NCI-H460 (cell line): ENCODE measurements around the gene FGF18. TPM values are rescaled to one million over a fixed set of nuclear protein-coding genes. Genes with fewer than 3 reads are reported as not detected.

Experiments used
- DNase-seq: peaks from one replicate; pipeline ENCODE4 v3.0.0-alpha.2; 2016; ENCODE audit warnings: low read depth; ENCODE audit errors: extremely low read depth
- total RNA-seq: library from RNA; depleted of rRNA; stranded (reverse); fragments of >200 nt; shearing (Covaris generic); gene quantifications from 2 replicates; pipeline ENCODE4 v1.2.3, GENCODE V29; 2014

FGF18 gene
- total RNA-seq, 1 experiment from 2014 or later: not detected

DNA sequence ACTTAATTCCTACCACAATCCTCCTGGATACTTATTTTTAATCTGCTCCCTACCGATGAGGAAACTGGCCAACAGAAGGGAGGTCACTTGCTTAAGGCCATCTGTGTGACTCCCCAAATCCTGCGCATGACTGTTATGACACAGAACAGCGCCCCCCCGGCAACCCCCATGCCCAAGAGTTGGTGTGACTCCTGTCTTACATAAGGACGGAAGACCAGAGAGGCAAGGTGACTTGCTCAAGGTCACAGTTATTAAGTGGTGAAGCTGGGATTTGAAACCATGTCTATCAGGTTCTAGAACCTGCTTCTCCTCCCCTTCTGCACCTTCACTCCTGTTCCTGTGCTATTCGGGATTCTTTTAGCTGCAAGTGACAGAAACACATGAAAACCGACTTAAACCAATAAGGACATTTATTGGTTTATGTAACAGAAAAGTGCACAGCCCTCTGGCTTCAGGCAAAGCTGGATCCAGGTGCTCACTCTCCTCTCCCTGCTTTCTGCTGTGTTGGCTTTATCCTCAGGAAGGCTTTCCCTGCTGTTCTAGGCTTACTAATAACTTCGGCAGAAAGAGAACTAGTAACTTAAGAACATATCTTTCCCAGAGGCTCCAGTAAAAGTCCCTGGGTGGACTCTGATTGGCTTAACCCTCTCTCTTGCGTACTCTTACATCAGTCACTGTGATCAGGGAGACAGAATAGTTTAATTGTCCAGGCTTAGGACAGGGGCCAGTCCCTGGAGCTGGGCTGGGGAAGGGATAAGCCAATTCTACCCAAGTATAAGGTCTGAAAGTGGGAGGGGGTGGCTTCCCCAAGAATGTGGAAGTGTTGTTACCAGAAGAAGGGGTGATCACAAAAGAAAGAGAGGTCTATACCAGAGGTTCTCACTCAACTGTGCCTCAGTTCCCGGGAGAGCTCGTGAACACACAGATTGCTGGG lies 43.7 kb downstream of the FGF18 start:
- DNase-seq: peak; percentile 59

- DNase-seq: no peak
These were observed 44.4 kb downstream of the FGF18 start for GRCh38 chr5:171463862-171464229.

- DNase-seq: no peak
These were observed 45.4 kb downstream of the FGF18 start for GRCh38 chr5:171464829-171465228.

- no peak for DNase-seq
These were observed 47.7 kb downstream of the FGF18 start for GRCh38 chr5:171467107-171467506.

DNA sequence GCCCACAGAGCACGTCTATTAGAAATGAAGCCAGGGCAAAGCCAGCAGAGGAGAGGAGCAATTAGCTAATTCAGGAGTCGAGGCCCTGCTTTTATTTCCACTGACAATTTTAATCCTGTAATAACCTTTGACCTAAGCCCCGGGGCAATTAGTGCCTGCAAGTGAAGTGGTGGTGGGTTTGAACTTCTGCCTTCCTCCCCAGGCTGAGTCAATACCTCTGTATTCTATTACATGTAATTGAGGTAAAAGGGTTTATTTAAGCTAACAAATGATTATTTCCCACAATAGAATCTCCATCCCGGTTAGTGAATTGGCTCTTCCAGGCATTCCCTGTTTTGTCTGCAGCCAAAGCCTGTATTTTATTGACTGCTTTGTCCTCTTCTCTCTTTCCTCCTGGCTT lies 49.9 kb downstream of the FGF18 start:
- DNase-seq: no peak

DNA sequence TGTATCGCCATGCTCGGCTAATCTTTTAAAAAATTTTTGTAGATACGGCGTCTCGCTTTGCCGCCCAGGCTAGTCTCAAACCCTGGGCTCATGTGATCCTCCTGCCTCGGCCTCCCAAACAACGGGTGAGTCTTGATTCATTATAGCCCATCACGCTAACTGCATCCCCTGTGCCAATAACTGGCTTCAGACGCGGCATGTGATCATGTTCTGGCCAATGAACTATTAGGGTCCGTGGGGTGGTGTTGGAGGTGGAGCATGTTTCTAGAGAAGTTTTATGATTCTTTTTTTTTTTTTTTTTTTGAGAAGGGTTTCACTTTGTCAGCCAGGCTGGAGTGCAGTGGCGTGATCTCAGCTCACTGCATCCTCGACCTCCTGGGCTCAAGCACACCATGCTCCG lies 51.0 kb downstream of the FGF18 start:
- no peak for DNase-seq

DNA sequence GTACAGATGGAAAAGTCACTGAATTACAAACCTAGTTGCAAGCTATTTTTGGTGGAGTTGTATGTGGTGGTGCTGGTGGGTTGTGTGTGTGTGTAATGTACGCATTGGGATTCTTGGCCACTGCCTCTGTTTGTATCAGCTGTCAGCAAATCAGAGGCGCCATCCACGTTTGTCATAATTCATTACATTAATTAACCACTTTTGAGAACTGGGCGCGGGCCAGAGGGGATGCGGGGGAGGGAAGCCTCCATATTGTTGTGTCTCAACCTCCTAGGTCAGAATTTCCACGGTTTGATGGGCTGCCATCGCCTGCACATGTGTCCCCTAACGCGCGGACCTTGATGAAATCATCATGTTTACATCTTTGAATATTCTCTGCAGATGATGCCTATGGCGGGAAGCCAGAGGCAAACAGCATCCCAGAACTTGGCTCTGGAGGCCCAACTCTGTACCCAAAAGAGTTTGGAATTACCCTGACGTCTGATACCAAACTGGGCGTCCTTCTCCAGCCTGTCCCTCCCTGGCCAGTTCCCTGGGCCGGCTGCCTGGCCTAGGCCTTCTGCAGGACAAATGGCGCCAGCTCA lies 54.9 kb downstream of the FGF18 start:
- DNase-seq: no peak

- no peak for DNase-seq
These were observed 56.1 kb downstream of the FGF18 start for GRCh38 chr5:171475596-171475995.

GRCh38 chr5:171476701-171477100 lies 57.3 kb downstream of the FGF18 start:
- no peak for DNase-seq

DNA sequence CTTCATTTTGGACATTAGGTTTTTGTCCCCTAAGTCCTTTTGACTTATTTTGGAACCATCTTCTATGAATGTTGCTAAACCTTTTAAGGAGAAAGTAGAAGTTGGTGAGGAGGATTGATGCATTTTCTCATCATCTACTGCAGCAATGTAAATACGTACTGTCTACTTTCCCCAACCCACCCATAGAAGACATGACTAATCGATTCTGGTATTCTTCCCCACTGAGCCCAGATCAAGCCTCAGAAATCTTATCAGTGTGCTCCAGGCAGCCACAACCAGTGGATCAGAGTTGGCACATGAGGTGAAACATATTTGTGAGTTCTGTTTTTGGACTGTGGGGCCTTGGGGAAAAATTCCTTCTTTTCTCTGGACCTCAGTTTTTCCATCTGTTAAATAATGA lies 57.7 kb downstream of the FGF18 start:
- DNase-seq: no peak

- no peak for DNase-seq
These were observed 58.2 kb downstream of the FGF18 start for GRCh38 chr5:171477666-171478065.

- DNase-seq: no peak
These were observed 59.7 kb downstream of the FGF18 start for GRCh38 chr5:171478946-171479775.

DNA sequence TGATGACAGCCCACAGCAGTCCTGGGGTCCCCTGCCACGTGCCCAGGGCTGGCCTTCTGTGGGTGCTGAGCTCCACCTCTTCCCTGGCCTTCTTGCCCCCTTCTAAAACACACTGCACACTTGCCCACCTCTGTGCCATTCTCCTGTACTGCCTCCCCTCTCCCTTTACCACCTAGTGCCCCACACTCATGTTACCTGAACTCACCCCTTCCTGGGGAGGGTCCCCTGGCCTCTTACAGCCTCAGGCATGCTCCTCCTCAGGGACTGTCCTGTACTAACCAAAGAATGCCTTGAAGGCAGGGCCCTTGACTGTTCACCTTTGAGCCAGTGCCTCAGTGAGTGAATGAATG lies 60.3 kb downstream of the FGF18 start:
- DNase-seq: no peak

DNA sequence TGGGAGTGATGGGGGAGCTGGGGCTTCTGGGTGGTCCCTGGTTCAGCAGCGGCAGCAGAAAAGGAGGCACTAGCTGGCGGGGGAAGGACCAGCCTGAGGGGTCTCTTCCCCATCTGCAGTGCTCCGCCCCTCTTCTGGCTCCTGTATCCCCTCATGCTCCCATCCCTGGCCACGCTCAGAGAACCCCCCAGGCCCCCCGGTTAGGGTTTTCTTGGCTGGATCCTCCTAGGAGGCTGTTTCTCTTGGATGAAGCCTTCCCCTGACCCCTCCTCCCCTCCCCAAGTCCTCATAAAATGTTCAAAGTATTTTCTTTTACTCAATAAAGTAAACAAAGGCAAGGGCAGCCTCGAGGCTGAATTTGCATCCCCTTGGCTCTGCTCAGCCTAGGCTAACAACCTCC lies 60.8 kb downstream of the FGF18 start:
- DNase-seq: no peak

- no peak for DNase-seq
These were observed 62.4 kb downstream of the FGF18 start for GRCh38 chr5:171481571-171482433.

DNA sequence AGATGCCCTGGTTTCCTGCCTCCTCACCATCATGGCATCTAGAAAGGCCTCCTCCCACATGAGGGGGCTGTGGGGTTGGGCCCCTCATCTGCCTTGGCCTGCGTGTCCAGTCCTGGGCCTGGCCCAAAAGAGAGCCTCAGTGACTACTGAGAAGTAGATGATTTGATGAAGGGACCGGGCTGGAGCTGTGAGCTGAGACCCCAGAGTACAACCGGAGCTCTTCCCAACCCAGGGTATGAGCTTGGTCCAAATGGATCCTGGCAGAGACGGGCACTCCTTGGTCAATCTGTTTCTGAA lies 62.9 kb downstream of the FGF18 start:
- DNase-seq: no peak

DNA sequence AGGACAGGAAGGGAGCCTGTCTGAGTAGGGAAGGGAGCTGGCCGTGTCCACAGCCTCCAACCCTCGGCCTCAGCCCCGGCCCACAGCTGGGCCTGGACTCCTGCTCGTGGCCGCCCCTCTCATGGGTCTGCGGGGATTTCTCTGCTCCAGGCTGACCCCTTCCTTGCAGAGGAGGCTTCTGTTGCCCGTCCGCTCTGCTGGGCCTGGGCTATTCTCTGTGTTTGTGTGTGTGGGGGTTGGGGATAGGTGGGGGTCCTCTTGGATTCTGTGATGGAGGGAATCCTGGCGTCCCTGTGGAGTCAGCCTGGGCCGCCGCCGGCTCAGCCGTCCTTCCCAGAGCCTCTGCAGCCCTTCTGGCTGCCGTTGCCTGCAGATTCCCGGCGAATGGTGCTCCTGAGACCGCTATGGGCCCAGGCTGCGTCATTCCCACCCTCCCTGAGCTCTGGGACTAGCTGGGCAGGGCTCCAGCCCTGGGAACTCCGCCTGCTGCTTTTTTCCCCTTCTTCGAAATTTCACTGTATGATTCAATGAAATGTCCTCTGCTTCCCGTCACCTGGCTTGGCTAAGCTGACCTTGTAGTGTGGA lies 64.2 kb downstream of the FGF18 start:
- DNase-seq: no peak

DNA sequence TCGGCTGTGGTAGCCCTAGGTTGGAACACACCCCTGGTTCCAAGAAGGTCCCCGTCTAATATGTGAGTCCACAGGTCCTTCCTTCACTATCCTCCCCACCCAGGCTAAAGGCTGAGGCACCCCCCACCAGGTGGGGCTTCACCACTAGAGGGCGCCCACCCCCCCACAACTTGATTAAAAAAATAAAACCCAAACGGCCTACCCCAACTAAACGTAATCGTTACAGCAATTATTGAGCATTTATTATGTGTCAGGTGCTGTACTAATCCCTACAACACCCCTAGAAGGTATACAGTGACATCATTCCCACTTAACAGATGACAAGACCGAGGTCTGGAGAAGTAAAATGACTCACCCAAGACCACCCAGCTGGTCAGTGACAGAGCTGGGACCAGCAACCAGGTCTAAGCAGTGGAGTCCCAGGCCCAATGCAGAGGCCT lies 65.0 kb downstream of the FGF18 start:
- DNase-seq: peak; percentile 16

- no peak for DNase-seq
These were observed 66.2 kb downstream of the FGF18 start for GRCh38 chr5:171485668-171486067.

DNA sequence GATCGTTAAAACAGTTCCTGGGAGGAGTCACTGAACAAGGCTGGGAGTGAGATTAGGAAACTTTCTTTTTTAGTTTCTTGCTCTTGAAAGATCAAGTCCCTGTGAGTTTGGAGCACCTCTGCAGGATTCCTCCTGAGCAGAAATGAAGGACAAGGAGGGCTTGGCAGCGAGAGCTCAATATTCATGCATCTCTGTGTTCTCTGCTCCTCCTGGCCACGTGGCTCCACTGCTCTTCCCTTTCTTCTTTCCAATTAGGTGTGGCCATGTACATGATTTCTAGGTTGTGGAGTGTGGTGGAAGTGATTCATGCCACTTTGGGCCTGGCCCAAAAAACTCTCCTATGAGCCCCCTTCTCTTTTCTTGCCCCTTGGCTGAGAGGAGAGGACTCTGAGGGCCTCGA lies 67.2 kb downstream of the FGF18 start:
- DNase-seq: no peak
